Ovary (tissue), 9 donors: ENCODE data around the gene ATG16L2. TPM values are rescaled to one million over a fixed set of nuclear protein-coding genes. Genes with fewer than 3 reads are reported as not detected.

ENCODE experiments used
- DNase-seq, 5 donors: peaks; one replicate each; pipeline ENCODE4 v3.0.0-alpha.2; 2019 to 2020
- H3K27ac ChIP-seq, 2 donors: fragments of 200-600 bp; one replicate each; pipeline versions ENCODE4 v1.5.1 to v1.8.0; 2019 to 2022
- H3K27me3 ChIP-seq: fragments of 200-600 bp; one replicate; pipeline ENCODE4 v1.8.0; 2022
- H3K36me3 ChIP-seq: fragments of 200-600 bp; sonication (generic); one replicate; pipeline ENCODE4 v1.5.1; 2019
- H3K4me1 ChIP-seq: one replicate; pipeline ENCODE4 v1.8.1; 2013; ENCODE audit warnings: mild to moderate bottlenecking, moderate library complexity; ENCODE audit not compliant: insufficient read depth
- H3K4me3 ChIP-seq: fragments of 200-600 bp; sonication (generic); one replicate; pipeline ENCODE4 v1.5.1; 2017
- H3K9me3 ChIP-seq, 2 donors: fragments of 200-600 bp in 1 of 2; sonication (generic) in 1 of 2; one replicate each; pipeline versions ENCODE4 v1.5.1 to v1.8.1; 2013 to 2019; ENCODE audit warnings: mild to moderate bottlenecking in 1 of 2, moderate library complexity in 1 of 2
- CTCF ChIP-seq, 3 donors: fragments of 450-650 bp in 2 of 3; fragments of 200-600 bp in 1 of 3; IDR thresholded peaks; one replicate each; pipeline versions ENCODE4 v1.5.1 to v1.8.0; 2016 to 2022; ENCODE audit warnings: antibody characterized with exemption in 3 of 3, mild to moderate bottlenecking in 1 of 3
- EP300 ChIP-seq: sonication (generic); formaldehyde crosslinking; IDR thresholded peaks from one replicate; pipeline ENCODE4 v1.6.1; 2017; ENCODE audit warnings: antibody characterized with exemption
- POLR2A ChIP-seq: fragments of 450-650 bp; IDR thresholded peaks from one replicate; pipeline ENCODE4 v1.6.1; 2017; ENCODE audit warnings: antibody characterized with exemption, mild to moderate bottlenecking, moderate library complexity
- WGBS, 3 donors: extraction: QIAGEN DNeasy Blood & Tissue Kit in 1 of 3; methylation state at CpG; one replicate each; pipeline versions ENCODE4 v1.1.5 to v1.1.7; 2013 to 2017; 5-methylcytosine and 5-hydroxymethylcytosine counted together
- intact Hi-C, 4 donors: fragments of 100-400 bp; cut with DNase I; formaldehyde crosslinking; loops; one replicate each; pipeline versions ENCODE4 v1.11.0 to v1.15.1; 2022 to 2023
- polyA plus RNA-seq, 2 donors: library from polyadenylated mRNA; stranded (reverse); fragments of 200-250 nt in 1 of 2; fragments of 350-450 nt in 1 of 2; fragmentation: Illumina TruSeq in 1 of 2; extraction: RNeasy Lipid Tissue Mini Kit (QIAGEN cat#74804) in 1 of 2; gene quantifications; one replicate each; pipeline ENCODE4 v1.2.3, GENCODE V29; 2013 to 2014
- total RNA-seq, 7 donors: library from RNA; depleted of rRNA in 2 of 7; stranded (reverse); fragments of >200 nt in 2 of 7; fragmentation: NEBNext Ultra II Directional in 3 of 7; extraction: Animal tissue kit (Norgen Biotek cat#: 25700) in 3 of 7; gene quantifications; one replicate each; pipeline versions ENCODE4 v1.1.0 to v1.2.4, GENCODE V29; 2016 to 2023
- donor health status: DM: no; HTN: no; CAD: no; lungs with moderate emphysema.
- donor health status: DM: no; HTN: no; CAD: no.
- donor health status: Bipolar disorder and iron deficiency.
- donor health status: DM: yes; HTN: yes; CAD: no.
- donor health status: DM: no; HTN: no; CAD: no.
- donor health status: DM: yes; HTN: yes; CAD: no.

Gene ATG16L2
- total and polyA plus RNA-seq, 9 donors = 21.8 to 42.3 (median 30.3) TPM

- intact Hi-C loops = no loop called here
- no peak overlapping the region for H3K4me3 ChIP-seq
- no peak for DNase-seq
- H3K27me3 ChIP-seq = no peaks in the 10 kb centered on the region
- no peaks in the 10 kb centered on the region for H3K36me3 ChIP-seq
- H3K9me3 ChIP-seq = no peaks in the 10 kb centered on the region
- TF ChIP-seq CTCF (IDR thresholded peaks at IDR 0.05) = no peak
- TF ChIP-seq EP300 = no peak
- no peak for TF ChIP-seq POLR2A
- WGBS, 3 donors = 83 to 92% (median 88%) methylated on average over 7 of the region's 7 CpGs
- H3K4me1 ChIP-seq = peaks cover 3% of the 10 kb centered on the region
- no peak overlapping the region for H3K27ac ChIP-seq
Observed at GRCh38 chr11:72775288-72776110, 38.7 kb upstream of the ATG16L2 start.

- Histone ChIP-seq H3K4me3 (no peak overlapping the region), H3K4me1 (peaks cover 7% of the 10 kb centered on the region), H3K9me3 (no peaks in the 10 kb centered on the region), H3K27ac (no peak overlapping the region), H3K27me3 (no peaks in the 10 kb centered on the region), H3K36me3 (no peaks in the 10 kb centered on the region)
- TF ChIP-seq CTCF (IDR thresholded peaks at IDR 0.05) (no peak), POLR2A (no peak), EP300 (no peak)
- intact Hi-C loops = no loop called here
- DNase-seq = no peak
- 82 to 86% (median 83%) methylated on average over 9 of the region's 9 CpGs for WGBS, 3 donors
Observed at GRCh38 chr11:72776117-72776843, 37.9 kb upstream of the ATG16L2 start.

- H3K4me1 ChIP-seq = peaks cover 7% of the 10 kb centered on the region
- DNase-seq = no peak
- H3K9me3 ChIP-seq = no peaks in the 10 kb centered on the region
Observed at GRCh38 chr11:72776844-72777754, 37.1 kb upstream of the ATG16L2 start.

More at GRCh38 chr11:72776844-72777754, 37.1 kb upstream of the ATG16L2 start:
- 77 to 82% (median 80%) methylated on average over 7 of the region's 7 CpGs for WGBS, 3 donors
- Histone ChIP-seq H3K36me3 (no peaks in the 10 kb centered on the region), H3K27me3 (no peaks in the 10 kb centered on the region), H3K27ac (peak overlapping the region in 1 of 2 donors; percentile 25), H3K4me3 (no peak overlapping the region)
- intact Hi-C loops = no loop called here
- no peak for TF ChIP-seq EP300
- TF ChIP-seq POLR2A = no peak
- TF ChIP-seq CTCF (IDR thresholded peaks at IDR 0.05) = no peak
